Mesenchymal stem cell (in vitro differentiated cells and primary cell): ENCODE results near the gene FAM117B.
A peak's percentile ranks its signal among the peaks of the same experiment; 100 is the strongest.

Source experiments
- DNase-seq: peaks from one replicate; pipeline ENCODE4 v3.0.0-alpha.2; 2013
- H2AFZ ChIP-seq: one replicate; pipeline ENCODE4 v1.6.1; 2013; ENCODE audit warnings: low read depth, mild to moderate bottlenecking, control low read depth, inconsistent platforms, low read length, moderate library complexity
- H2AK5ac ChIP-seq: 2 replicates; pipeline ENCODE4 v1.6.1; 2013; ENCODE audit warnings: low read length, moderate library complexity, mild to moderate bottlenecking, inconsistent platforms; ENCODE audit not compliant: severe bottlenecking
- H2BK120ac ChIP-seq: one replicate; pipeline ENCODE4 v1.6.1; 2013; ENCODE audit warnings: low read depth, mild to moderate bottlenecking, inconsistent platforms, low read length, moderate library complexity
- H2BK12ac ChIP-seq, 2 experiments: one replicate each; pipeline ENCODE4 v1.6.1; 2013; ENCODE audit warnings: inconsistent platforms in 2 of 2, low read length in 2 of 2, mild to moderate bottlenecking in 2 of 2, moderate library complexity in 2 of 2, control low read depth in 1 of 2
- H2BK15ac ChIP-seq: one replicate; pipeline ENCODE4 v1.6.1; 2013; ENCODE audit warnings: mild to moderate bottlenecking, low read depth, inconsistent platforms; ENCODE audit not compliant: poor library complexity, severe bottlenecking
- H2BK5ac ChIP-seq: 2 replicates; pipeline ENCODE4 v1.6.1; 2013; ENCODE audit warnings: low read depth, mild to moderate bottlenecking, low read length, control low read depth, inconsistent platforms; ENCODE audit not compliant: poor library complexity, severe bottlenecking
- H3K14ac ChIP-seq, 2 experiments: one replicate each; pipeline ENCODE4 v1.6.1; 2013; ENCODE audit warnings: inconsistent platforms in 2 of 2, low read length in 2 of 2, control low read depth in 1 of 2, mild to moderate bottlenecking in 1 of 2, moderate library complexity in 1 of 2
- H3K18ac ChIP-seq, 2 experiments: one replicate each; pipeline ENCODE4 v1.6.1; 2013; ENCODE audit warnings: inconsistent platforms in 2 of 2, low read length in 2 of 2, control low read depth in 1 of 2, low read depth in 1 of 2, mild to moderate bottlenecking in 1 of 2
- H3K23ac ChIP-seq, 2 experiments: one replicate each; pipeline ENCODE4 v1.6.1; 2013; ENCODE audit warnings: inconsistent platforms in 2 of 2, low read length in 2 of 2, mild to moderate bottlenecking in 2 of 2, moderate library complexity in 2 of 2, control low read depth in 1 of 2
- H3K27ac ChIP-seq: 2 replicates; pipeline ENCODE4 v1.5.1; 2013; ENCODE audit warnings: mild to moderate bottlenecking, moderate library complexity, low read length, control low read depth, inconsistent platforms; ENCODE audit not compliant: poor library complexity, severe bottlenecking
- H3K27me3 ChIP-seq, 2 experiments: 2 replicates each; pipeline versions ENCODE4 v1.6.1 to v1.7.0; 2013; ENCODE audit warnings: low read length in 2 of 2, mild to moderate bottlenecking in 2 of 2, moderate library complexity in 2 of 2, control low read depth in 1 of 2, inconsistent platforms in 1 of 2; ENCODE audit not compliant: control insufficient read depth in 1 of 2, insufficient read depth in 1 of 2
- H3K36me3 ChIP-seq, 2 experiments: 2 replicates each; pipeline versions ENCODE4 v1.6.1 to v1.7.0; 2013; ENCODE audit warnings: low read length in 2 of 2, control low read depth in 1 of 2, inconsistent platforms in 1 of 2, low read depth in 1 of 2, mild to moderate bottlenecking in 1 of 2; ENCODE audit not compliant: insufficient read depth in 2 of 2, control insufficient read depth in 1 of 2
- H3K4ac ChIP-seq, 2 experiments: one replicate each; pipeline ENCODE4 v1.6.1; 2013; ENCODE audit warnings: inconsistent platforms in 2 of 2, low read length in 2 of 2, mild to moderate bottlenecking in 2 of 2, moderate library complexity in 2 of 2, control low read depth in 1 of 2, low read depth in 1 of 2
- H3K4me1 ChIP-seq: 2 replicates; pipeline ENCODE4 v1.6.1; 2013; ENCODE audit warnings: low read depth, low read length, control low read depth; ENCODE audit not compliant: control insufficient read depth, insufficient read depth
- H3K4me2 ChIP-seq: 2 replicates; pipeline ENCODE4 v1.6.1; 2013; ENCODE audit warnings: low read length, mild to moderate bottlenecking, inconsistent platforms; ENCODE audit not compliant: poor library complexity, severe bottlenecking
- H3K4me3 ChIP-seq, 2 experiments: 2 replicates each; pipeline versions ENCODE4 v1.5.1 to v1.7.0; 2013; ENCODE audit warnings: low read length in 2 of 2, mild to moderate bottlenecking in 2 of 2, control low read depth in 1 of 2, low read depth in 1 of 2; ENCODE audit not compliant: insufficient read depth in 1 of 2
- H3K79me1 ChIP-seq: replicated peaks from 2 replicates; pipeline ENCODE4 v1.6.1; 2013; ENCODE audit warnings: mild to moderate bottlenecking, control low read depth, low read length, inconsistent platforms; ENCODE audit not compliant: poor library complexity, severe bottlenecking
- H3K9ac ChIP-seq: 2 replicates; pipeline ENCODE4 v1.7.0; 2013; ENCODE audit warnings: mild to moderate bottlenecking, low read length, moderate library complexity
- H3K9me3 ChIP-seq: 2 replicates; pipeline ENCODE4 v1.7.0; 2013; ENCODE audit warnings: mild to moderate bottlenecking, low read length; ENCODE audit not compliant: control insufficient read depth
- H4K8ac ChIP-seq: one replicate; pipeline ENCODE4 v1.6.1; 2013; ENCODE audit warnings: inconsistent platforms, mild to moderate bottlenecking, low read length, moderate library complexity
- H4K91ac ChIP-seq: one replicate; pipeline ENCODE4 v1.6.1; 2013; ENCODE audit warnings: mild to moderate bottlenecking, low read length, inconsistent platforms
- WGBS: methylation state at CpG from one replicate; pipeline ENCODE4 v1.1.7; 2013; ENCODE audit warnings: mixed read lengths; 5-methylcytosine and 5-hydroxymethylcytosine counted together

Gene FAM117B

GRCh38 chr2:202771336-202771735 lies 136.6 kb downstream of the FAM117B start:
- Histone ChIP-seq H4K91ac (no peak overlapping the region), H3K9me3 (no peaks in the 10 kb centered on the region), H3K4me2 (no peak overlapping the region), H2AFZ (no peak overlapping the region), H3K27ac (no peak overlapping the region), H3K27me3 (no peaks in the 10 kb centered on the region), H3K18ac (no peak overlapping the region), H2BK5ac (no peak overlapping the region), H2BK12ac (no peak overlapping the region), H3K9ac (no peak overlapping the region), H3K4me1 (no peaks in the 10 kb centered on the region), H3K79me1 (no peaks in the 10 kb centered on the region), H2BK15ac (no peak overlapping the region), H2AK5ac (no peak overlapping the region), H3K14ac (no peak overlapping the region), H3K4me3 (no peak overlapping the region), H3K36me3 (peaks cover 0 to 8% of the 10 kb centered on the region in 2 experiments), H2BK120ac (no peak overlapping the region), H3K4ac (no peak overlapping the region), H3K23ac (no peak overlapping the region), H4K8ac (no peak overlapping the region)
- no peak for DNase-seq
- no CpG with 5 or more reads among the region's 1 CpG for WGBS

DNA sequence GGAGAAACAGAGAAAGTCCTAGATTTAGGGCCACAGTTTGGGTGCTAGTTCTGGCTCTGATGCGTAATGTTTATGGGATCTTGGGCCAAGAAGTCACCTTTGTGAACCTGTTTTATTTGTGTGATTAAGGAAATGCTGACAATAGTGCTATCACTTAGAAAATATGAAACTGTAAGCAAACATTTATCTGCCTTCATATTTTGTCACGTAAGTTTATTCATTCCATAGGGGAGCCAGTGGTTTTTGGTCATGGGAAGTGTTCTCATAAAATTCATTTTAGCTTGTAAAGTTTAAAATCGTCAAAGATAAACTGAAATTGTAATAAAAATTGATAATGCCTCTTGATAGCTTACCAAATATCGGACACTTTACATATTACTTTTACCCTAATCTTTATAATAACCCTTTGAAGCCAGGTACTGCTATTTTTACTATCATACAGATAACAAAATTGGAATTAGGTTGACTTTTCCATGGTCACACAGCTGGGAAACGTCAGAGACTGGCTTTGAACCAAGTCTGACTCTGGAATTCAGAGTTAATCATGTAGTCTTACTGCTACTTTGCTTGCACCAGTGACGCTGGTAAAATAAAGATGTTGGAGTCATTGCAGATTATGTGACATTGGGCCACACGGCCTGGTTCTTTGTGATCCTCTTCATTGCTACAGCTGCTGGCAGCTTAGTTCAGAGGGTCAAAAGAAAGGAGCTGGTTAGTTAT lies 137.1 kb downstream of the FAM117B start:
- Histone ChIP-seq H3K23ac (no peak overlapping the region), H2BK120ac (no peak overlapping the region), H3K18ac (no peak overlapping the region), H3K27me3 (no peaks in the 10 kb centered on the region), H2AK5ac (no peak overlapping the region), H2BK12ac (no peak overlapping the region), H3K9me3 (no peaks in the 10 kb centered on the region), H2BK15ac (no peak overlapping the region), H3K27ac (no peak overlapping the region), H2AFZ (no peak overlapping the region), H4K91ac (no peak overlapping the region), H3K9ac (no peak overlapping the region), H3K36me3 (peaks cover 0 to 8% of the 10 kb centered on the region in 2 experiments), H3K4me3 (no peak overlapping the region), H3K4me1 (no peaks in the 10 kb centered on the region), H3K79me1 (no peaks in the 10 kb centered on the region), H3K4ac (no peak overlapping the region), H3K14ac (no peak overlapping the region), H4K8ac (no peak overlapping the region), H3K4me2 (no peak overlapping the region), H2BK5ac (no peak overlapping the region)
- 90% methylated on average over 5 of the region's 7 CpGs for WGBS
- no peak for DNase-seq

DNA sequence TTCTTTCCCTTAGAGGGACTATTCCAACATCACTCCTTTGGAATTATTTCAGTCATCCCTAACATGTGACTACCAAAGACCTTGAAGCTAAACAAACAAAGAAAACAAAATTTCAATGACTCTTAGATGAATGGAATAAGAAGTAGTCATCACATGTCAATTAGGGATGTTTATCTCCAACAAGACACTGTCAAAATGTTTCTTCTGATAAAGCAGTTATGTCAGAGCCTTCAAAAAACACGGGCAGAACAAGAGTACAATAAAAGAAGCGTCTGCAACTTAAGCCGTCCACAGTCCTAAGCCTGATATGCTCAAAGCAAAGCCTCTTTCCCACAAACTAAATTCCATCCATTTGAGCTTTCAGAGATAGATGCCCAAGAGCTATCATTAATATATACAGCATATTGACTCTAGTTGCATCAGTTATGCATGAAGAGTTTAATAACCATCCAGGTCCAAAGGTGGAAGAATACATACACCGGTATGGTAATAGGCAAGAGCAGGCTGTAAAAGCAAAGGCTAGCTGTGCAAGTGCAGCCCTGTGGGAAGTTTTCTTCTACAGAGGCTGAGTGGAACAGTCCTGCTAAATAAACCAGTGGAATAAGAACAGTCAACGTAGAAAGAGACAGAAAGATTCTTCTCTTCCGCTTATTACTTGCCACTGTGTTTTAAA lies 138.7 kb downstream of the FAM117B start:
- WGBS: 91% methylated on average over 6 of the region's 6 CpGs

DNA sequence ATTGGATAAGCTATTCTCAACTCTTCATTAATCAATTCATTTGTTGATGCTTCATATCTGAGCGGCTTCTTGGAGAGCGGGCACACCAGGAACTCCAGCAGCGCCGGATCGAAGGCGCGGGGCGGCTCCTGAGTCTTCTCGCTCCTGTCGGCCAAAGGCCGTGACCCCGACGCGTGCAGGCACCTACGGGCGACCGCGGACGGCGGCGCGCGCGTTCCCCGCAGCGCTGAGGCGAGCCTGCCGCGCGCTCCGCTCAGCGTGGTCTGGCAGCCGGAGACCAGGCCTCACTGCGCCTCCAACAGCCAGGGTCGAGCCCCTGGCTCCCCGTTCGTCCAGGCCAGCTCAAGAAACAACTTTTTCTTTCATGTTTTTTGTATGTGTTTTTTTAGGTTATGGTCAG lies 139.3 kb downstream of the FAM117B start:
- Histone ChIP-seq H3K9me3 (no peaks in the 10 kb centered on the region), H3K4me2 (no peak overlapping the region), H2AK5ac (no peak overlapping the region), H3K27ac (no peak overlapping the region), H4K8ac (peak overlapping the region; percentile 60), H4K91ac (no peak overlapping the region), H3K4me3 (no peak overlapping the region), H2BK15ac (no peak overlapping the region), H2BK120ac (no peak overlapping the region), H3K4me1 (no peaks in the 10 kb centered on the region), H3K18ac (no peak overlapping the region), H3K23ac (no peak overlapping the region), H3K9ac (no peak overlapping the region), H3K27me3 (no peaks in the 10 kb centered on the region), H3K36me3 (peaks cover 0 to 8% of the 10 kb centered on the region in 2 experiments), H3K79me1 (no peaks in the 10 kb centered on the region), H2BK12ac (no peak overlapping the region), H2BK5ac (no peak overlapping the region), H2AFZ (no peak overlapping the region), H3K4ac (no peak overlapping the region), H3K14ac (no peak overlapping the region)
- no peak for DNase-seq
- 98% methylated on average over 37 of the region's 37 CpGs for WGBS

More for the DNA sequence above, 138.7 kb downstream of the FAM117B start:
- H3K18ac ChIP-seq: no peak overlapping the region
- no peak overlapping the region for H2BK5ac ChIP-seq
- H3K9ac ChIP-seq: no peak overlapping the region
- H3K4me3 ChIP-seq: no peak overlapping the region
- H3K4me1 ChIP-seq: no peaks in the 10 kb centered on the region
- no peak overlapping the region for H2BK120ac ChIP-seq
- H3K23ac ChIP-seq: no peak overlapping the region
- H3K27ac ChIP-seq: no peak overlapping the region
- no peaks in the 10 kb centered on the region for H3K79me1 ChIP-seq
- H3K14ac ChIP-seq: no peak overlapping the region
- H3K9me3 ChIP-seq: no peaks in the 10 kb centered on the region
- no peaks in the 10 kb centered on the region for H3K27me3 ChIP-seq
- no peak overlapping the region for H3K4me2 ChIP-seq
- no peak overlapping the region for H2AFZ ChIP-seq
- DNase-seq: no peak
- H4K8ac ChIP-seq: no peak overlapping the region
- H3K4ac ChIP-seq: no peak overlapping the region
- H3K36me3 ChIP-seq: peaks cover 0 to 8% of the 10 kb centered on the region in 2 experiments
- H4K91ac ChIP-seq: no peak overlapping the region
- no peak overlapping the region for H2AK5ac ChIP-seq
- no peak overlapping the region for H2BK12ac ChIP-seq
- H2BK15ac ChIP-seq: no peak overlapping the region
